HK-2 (cell line): ENCODE measurements around the gene LSP1.
"Not testable (repeated sequence)": the region's sequence is repeated elsewhere in the genome, so short reads cannot be mapped to it uniquely, and the experiment has no call there.

ENCODE experiments used
- DNase-seq: peaks from one replicate; pipeline ENCODE4 v3.0.0-alpha.2; 2018; ENCODE audit not compliant: unreplicated experiment

Gene LSP1

GRCh38 chr11:1864831-1865665 lies 12.2 kb downstream of the LSP1 start:
- no peak for DNase-seq

DNA sequence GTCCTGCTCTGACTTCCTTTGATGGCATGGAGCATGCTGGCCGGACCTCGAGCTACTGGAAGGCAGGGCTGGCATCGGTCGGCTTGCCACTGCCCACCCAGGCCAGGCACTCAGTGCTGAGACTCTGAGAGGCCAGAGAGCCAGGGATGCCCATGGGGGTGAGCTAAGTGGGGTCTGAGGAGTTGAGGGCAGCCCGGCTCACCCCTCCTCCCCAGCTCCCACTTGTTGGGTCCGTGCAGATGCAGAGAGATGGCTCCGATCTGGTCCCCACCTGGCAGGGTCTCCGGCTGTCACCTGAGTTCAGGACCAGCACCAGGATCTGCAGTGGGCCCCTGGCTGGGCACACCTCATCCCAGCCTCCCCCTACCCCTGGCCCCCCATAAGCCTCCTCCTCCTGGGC lies 13.3 kb downstream of the LSP1 start:
- DNase-seq = no peak

- DNase-seq = no peak
Observed at GRCh38 chr11:1866776-1867175, 13.9 kb downstream of the LSP1 start.

GRCh38 chr11:1867381-1867780 lies 14.5 kb downstream of the LSP1 start:
- DNase-seq = no peak

- no peak for DNase-seq
Observed at GRCh38 chr11:1868056-1868635, 15.3 kb downstream of the LSP1 start.

DNA sequence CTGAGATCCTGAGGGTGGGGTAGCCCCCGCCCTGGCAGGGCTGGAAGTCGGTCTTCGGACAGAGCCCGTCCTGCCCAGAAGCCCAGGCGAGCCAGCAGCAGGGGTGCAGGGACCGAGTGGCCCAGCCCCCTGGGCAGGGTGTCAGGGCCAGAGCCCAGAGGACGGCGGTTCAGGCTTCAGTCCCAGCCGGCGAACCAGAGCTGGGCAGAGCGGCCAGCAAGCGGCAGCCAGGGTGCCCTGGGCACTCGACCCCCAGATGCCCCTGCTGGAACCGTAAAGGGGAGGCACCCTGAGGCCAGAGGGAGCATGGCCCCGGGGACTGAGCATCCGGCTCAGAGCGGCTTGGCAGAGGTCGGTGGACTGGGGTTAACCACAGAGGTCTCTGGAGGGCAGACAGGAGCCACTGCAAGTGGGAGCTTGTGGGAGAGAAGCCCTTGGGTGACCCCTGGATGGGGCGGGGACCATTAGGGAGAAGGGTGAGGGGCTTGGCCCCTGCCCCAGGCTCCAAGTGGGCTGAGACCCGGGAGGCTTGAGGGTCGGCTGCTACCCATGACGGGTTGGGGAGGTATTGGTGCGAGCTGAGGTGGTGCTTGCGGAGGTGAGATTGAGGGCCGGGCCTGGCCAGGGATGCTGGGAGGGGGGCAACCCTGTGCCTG lies 15.9 kb downstream of the LSP1 start:
- DNase-seq = no peak

GRCh38 chr11:1869427-1870325 lies 16.8 kb downstream of the LSP1 start:
- no peak for DNase-seq

- DNase-seq = no peak
Observed at GRCh38 chr11:1870326-1870696, 17.4 kb downstream of the LSP1 start.

- DNase-seq = no peak
Observed at GRCh38 chr11:1870721-1871466, 18.0 kb downstream of the LSP1 start.

DNA sequence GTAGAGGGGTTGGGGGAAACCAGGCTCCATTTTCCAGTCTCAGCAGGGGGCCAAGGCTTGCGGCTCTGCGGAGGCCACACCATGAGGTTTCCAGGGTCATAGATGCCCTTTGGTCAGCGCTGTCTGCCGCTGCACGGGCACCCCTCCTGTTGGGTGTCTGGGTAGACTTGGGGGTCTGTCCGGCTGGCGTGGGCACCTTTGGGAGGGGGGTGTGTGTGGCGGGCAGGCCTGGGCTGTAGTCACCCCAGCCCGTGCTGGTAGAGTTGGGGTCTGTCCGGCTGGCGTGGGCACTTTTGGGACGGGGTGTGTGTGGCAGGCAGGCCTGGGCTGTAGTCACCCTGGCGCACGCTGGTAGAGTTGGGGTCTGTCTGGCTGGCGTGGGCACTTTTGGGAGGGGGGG lies 18.6 kb downstream of the LSP1 start:
- no peak for DNase-seq

DNA sequence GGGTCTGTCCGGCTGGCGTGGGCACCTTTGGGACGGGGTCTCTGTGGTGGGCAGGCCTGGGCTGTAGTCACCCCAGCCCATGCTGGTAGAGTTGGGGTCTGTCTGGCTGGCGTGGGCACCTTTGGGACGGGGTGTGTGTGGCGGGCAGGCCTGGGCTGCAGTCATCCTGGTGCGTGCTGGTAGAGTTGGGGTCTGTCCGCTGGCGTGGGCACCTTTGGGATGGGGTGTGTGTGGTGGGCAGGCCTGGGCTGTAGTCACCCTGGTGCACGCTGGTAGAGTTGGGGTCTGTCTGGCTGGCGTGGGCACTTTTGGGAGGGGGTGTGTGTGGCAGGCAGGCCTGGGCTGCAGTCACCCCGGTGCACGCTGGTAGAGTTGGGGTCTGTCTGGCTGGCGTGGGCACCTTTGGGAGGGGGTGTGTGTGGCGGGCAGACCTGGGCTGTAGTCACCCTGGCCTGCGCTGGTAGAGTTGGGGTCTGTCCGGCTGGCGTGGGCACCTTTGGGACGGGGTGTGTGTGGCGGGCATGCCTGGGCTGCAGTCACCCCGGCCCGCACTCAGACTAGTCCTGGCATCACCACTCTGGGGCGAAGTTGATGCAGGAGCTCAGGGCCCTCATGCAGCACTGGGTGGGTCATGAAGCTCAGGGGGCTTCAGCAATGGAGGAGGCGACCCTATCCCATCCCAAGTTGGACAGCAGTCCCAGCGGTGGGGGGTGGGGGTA lies 19.5 kb downstream of the LSP1 start:
- no peak for DNase-seq

GRCh38 chr11:1873048-1873812 lies 20.3 kb downstream of the LSP1 start:
- no peak for DNase-seq

GRCh38 chr11:1873813-1874150 lies 20.9 kb downstream of the LSP1 start:
- DNase-seq = not testable (repeated sequence)

- not testable (repeated sequence) for DNase-seq
Observed at GRCh38 chr11:1874441-1875092, 21.7 kb downstream of the LSP1 start.

- DNase-seq = no peak
Observed at GRCh38 chr11:1875093-1875850, 22.4 kb downstream of the LSP1 start.

DNA sequence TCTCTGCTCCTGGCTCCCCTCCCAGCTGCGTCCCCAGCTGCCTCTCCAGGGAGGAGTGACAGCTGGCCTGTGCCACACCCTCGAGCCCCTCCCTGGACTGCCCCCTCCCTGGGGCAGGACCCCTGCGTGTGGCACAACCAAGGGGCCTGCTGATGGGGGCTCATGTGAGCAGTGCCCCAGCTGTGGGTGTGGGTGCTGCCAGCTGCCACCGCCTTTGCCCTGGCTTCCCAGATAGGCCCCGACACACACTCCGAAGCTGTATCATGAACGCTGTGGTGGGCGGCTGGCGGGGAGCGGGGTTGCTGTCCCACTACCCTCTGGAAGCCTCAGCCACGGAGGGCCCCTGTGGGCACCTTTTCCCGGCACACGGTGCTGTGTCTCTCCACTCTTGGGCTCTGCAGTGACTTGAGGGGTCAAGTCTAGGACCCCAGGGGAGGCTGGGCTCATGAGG lies 23.0 kb downstream of the LSP1 start:
- DNase-seq = not testable (repeated sequence)

GRCh38 chr11:1876361-1877063 lies 23.6 kb downstream of the LSP1 start:
- no peak for DNase-seq
